GM12878 (cell line): ENCODE results near the gene SIDT1. TPM values are rescaled to one million over a fixed set of nuclear protein-coding genes. Genes with fewer than 3 reads are reported as not detected.

Experiments
- ATAC-seq: fragments of 200-7000 bp; cut with Tn5 transposase; 3 replicates; pipeline ENCODE4 v1.9.1; 2020; ENCODE audit warnings: mild to moderate bottlenecking, moderate library complexity
- BruUV-seq: library from RNA; stranded (reverse); fragments of 400-500 nt; replicated peaks from 2 replicates; lab custom pipeline; 2021; lab: Mats Ljungman, UMichigan
- CTCF ChIA-PET: fragments of 300-600 bp; sonication (Branson Sonifier 250); formaldehyde crosslinking; extraction: SDS; loops from one replicate; lab custom pipeline; 2021; ENCODE audit warnings: inconsistent platforms; lab: Yijun Ruan, JAX
- POLR2A ChIA-PET: fragments of 350-600 bp; formaldehyde crosslinking; extraction: SDS; loops from one replicate; lab custom pipeline; 2021; ENCODE audit warnings: inconsistent platforms; lab: Charles Lee
- RAD21 ChIA-PET: fragments of 300-600 bp; sonication (Branson Sonifier 250); formaldehyde crosslinking; loops from one replicate; lab custom pipeline; 2023; ENCODE audit warnings: antibody characterized with exemption; ENCODE audit not compliant: unreplicated experiment; lab: Charles Lee
- SMC1A ChIA-PET: fragments of 300-600 bp; sonication (Branson Sonifier 250); formaldehyde crosslinking; loops from one replicate; lab custom pipeline; 2023; ENCODE audit not compliant: unreplicated experiment, uncharacterized antibody; lab: Charles Lee
- DNase-seq: peaks from one replicate; pipeline ENCODE4 v3.0.0-alpha.2; 2011; ENCODE audit warnings: low read depth, low spot score
- FAIRE-seq: peaks from 3 replicates; lab custom pipeline; 2011; peaks lifted over from hg19 to GRCh38; lab: Jason Lieb, UNC
- H2AFZ ChIP-seq: 2 replicates; pipeline ENCODE4 v1.6.0; 2011; ENCODE audit warnings: low read depth, low read length, control low read depth; ENCODE audit not compliant: control insufficient read depth
- H3K27ac ChIP-seq: 2 replicates; pipeline ENCODE4 v1.5.1; 2011; ENCODE audit warnings: control low read depth; ENCODE audit not compliant: control insufficient read depth, insufficient read depth
- H3K27me3 ChIP-seq, 2 experiments: replicated peaks in 1 of 2; 2 replicates each; pipeline versions ENCODE4 v1.6.0 to v1.6.1; 2011; ENCODE audit warnings: low read length in 1 of 2; ENCODE audit not compliant: control insufficient read depth in 2 of 2, insufficient read depth in 2 of 2
- H3K36me3 ChIP-seq, 2 experiments: 2 replicates each; pipeline ENCODE4 v1.5.1; 2011; ENCODE audit warnings: low read length in 1 of 2; ENCODE audit not compliant: control insufficient read depth in 2 of 2, insufficient read depth in 2 of 2
- H3K4me1 ChIP-seq: 2 replicates; pipeline ENCODE4 v1.6.1; 2011; ENCODE audit warnings: mild to moderate bottlenecking, low read length, moderate library complexity, mixed read lengths; ENCODE audit not compliant: control insufficient read depth, insufficient read depth
- H3K4me2 ChIP-seq: 2 replicates; pipeline ENCODE4 v1.6.0; 2011; ENCODE audit warnings: control low read depth; ENCODE audit not compliant: control insufficient read depth, insufficient read depth
- H3K4me3 ChIP-seq: fragments of 200-600 bp; sonication (generic); 2 replicates; pipeline ENCODE4 v1.5.1; 2016
- H3K79me2 ChIP-seq: 2 replicates; pipeline ENCODE4 v1.6.0; 2011; ENCODE audit warnings: low read length; ENCODE audit not compliant: control insufficient read depth, insufficient read depth
- H3K9ac ChIP-seq: 2 replicates; pipeline ENCODE4 v1.8.0; 2011; ENCODE audit warnings: low read length, control low read depth, mixed read lengths; ENCODE audit not compliant: control insufficient read depth, insufficient read depth
- H3K9me3 ChIP-seq: replicated peaks from 3 replicates; pipeline ENCODE4 v1.5.1; 2011; ENCODE audit warnings: mild to moderate bottlenecking, low read length; ENCODE audit not compliant: control insufficient read depth, insufficient read depth
- H4K20me1 ChIP-seq: 2 replicates; pipeline ENCODE4 v1.6.0; 2011; ENCODE audit not compliant: control insufficient read depth, insufficient read depth
- BCL3 ChIP-seq: IDR thresholded peaks from 2 replicates; pipeline ENCODE4 v1.6.1; 2011; ENCODE audit warnings: borderline replicate concordance, low read depth, mild to moderate bottlenecking, moderate library complexity, low read length; ENCODE audit not compliant: insufficient read depth, poor library complexity, severe bottlenecking
- BCLAF1 ChIP-seq: fragments of 450-650 bp; IDR thresholded peaks from 2 replicates; pipeline ENCODE4 v1.6.1; 2017; ENCODE audit warnings: antibody characterized with exemption, mild to moderate bottlenecking, moderate library complexity
- SREBF2 ChIP-seq: IDR thresholded peaks from 2 replicates; pipeline ENCODE4 v1.6.1; 2012; ENCODE audit warnings: mild to moderate bottlenecking, low read length
- whole genome bisulfite sequencing: methylation state at CpG from one replicate; pipeline ENCODE4 v1.1.6; 2016; ENCODE audit warnings: low lambda C conversion rate; ENCODE audit not compliant: insufficient replicate concordance, insufficient coverage; ENCODE audit errors: missing lambda C conversion rate; 5-methylcytosine and 5-hydroxymethylcytosine counted together
- in situ Hi-C: fragments of 300-500 bp; cut with MboI; formaldehyde crosslinking; loops from 9 replicates; pipeline ENCODE4 v1.14.3; 2018; ENCODE audit warnings: mixed read lengths
- intact Hi-C: fragments of 100-400 bp; cut with micrococcal nuclease; formaldehyde crosslinking; loops from one replicate; pipeline ENCODE4 v1.14.2; 2022; ENCODE audit not compliant: unreplicated experiment
- polyA plus RNA-seq, 11 experiments: library from polyadenylated mRNA; depleted of rRNA in 4 of 11; unstranded in 6 of 11; stranded (reverse) in 5 of 11; fragments of >200 nt; fragmentation: Nextera tagmentation in 4 of 11; fragmentation: Illumina TruSeq in 1 of 11; extraction: Ambion mirVana in 4 of 11; extraction: Trizol in 1 of 11; gene quantifications; 1 replicate in 1 of 11; 2 replicates in 10 of 11; pipeline versions ENCODE4 v1.2.1 to v1.2.3, GENCODE V29; 2011 to 2016; ENCODE audit warnings: inconsistent platforms in 2 of 11, missing spikeins in 2 of 11, low read depth in 1 of 11
- total RNA-seq, 4 experiments: library from RNA; depleted of rRNA in 3 of 4; stranded (reverse); fragments of >200 nt in 3 of 4; fragmentation: Illumina TruSeq in 1 of 4; extraction: Trizol in 1 of 4; gene quantifications; 2 replicates each; pipeline versions ENCODE4 v1.2.1 to v1.2.3, GENCODE V29; 2013 to 2021

Gene SIDT1
- total and polyA plus RNA-seq, 10 of the 15 experiments (the other 5 are each of a cell fraction or from before 2014, with no cell fraction given): 3.0 to 45.0 (median 26.6) TPM

GRCh38 chr3:113615976-113616375 lies 83.6 kb downstream of the SIDT1 start (continued):
- TF ChIP-seq BCLAF1: no peak

GRCh38 chr3:113617726-113618125 lies 85.4 kb downstream of the SIDT1 start:
- ChIA-PET RAD21 (no interaction called here), POLR2A (interaction anchor here (1.4 kb wide), 1 partner anchor 124 kb away, joined by 3 read pairs; no protein-coding TSS in a partner anchor), SMC1A (interaction anchor here (1.0 to 1.4 kb wide), 2 partner anchors 24 to 125 kb away, joined by 3 read pairs; no protein-coding TSS in a partner anchor), CTCF (interaction anchor here (0.9 kb wide), 1 partner anchor 40 kb away, joined by 4 read pairs; no protein-coding TSS in a partner anchor)
- DNase-seq: no peak
- FAIRE-seq: no peak
- Histone ChIP-seq H3K9ac (no peak overlapping the region), H3K9me3 (no peaks in the 10 kb centered on the region), H3K4me2 (no peak overlapping the region), H3K36me3 (peaks cover 3 to 35% of the 10 kb centered on the region in 2 experiments), H2AFZ (no peak overlapping the region), H3K27me3 (no peaks in the 10 kb centered on the region), H3K4me1 (no peaks in the 10 kb centered on the region), H3K27ac (no peak overlapping the region), H4K20me1 (no peaks in the 10 kb centered on the region), H3K4me3 (no peak overlapping the region), H3K79me2 (no peaks in the 10 kb centered on the region)
- intact Hi-C loops (no loop called here), in situ Hi-C loops (no loop called here)
- BruUV-seq: no TSS peak
- TF ChIP-seq SREBF2 (no peak), BCL3 (peak; percentile 38)
- 52% methylated on average over 2 of the region's 2 CpGs for WGBS
- ATAC-seq: no peak
